ENCODE measurements around the gene ZNF423. TPM values are rescaled to one million over a fixed set of nuclear protein-coding genes. Genes with fewer than 3 reads are reported as not detected.
A peak's percentile ranks its signal among the peaks of the same experiment; 100 is the strongest.

Gene ZNF423
- total and polyA plus RNA-seq, 10 donors, result 0.36 to 7.0 (median 3.7) TPM

DNA sequence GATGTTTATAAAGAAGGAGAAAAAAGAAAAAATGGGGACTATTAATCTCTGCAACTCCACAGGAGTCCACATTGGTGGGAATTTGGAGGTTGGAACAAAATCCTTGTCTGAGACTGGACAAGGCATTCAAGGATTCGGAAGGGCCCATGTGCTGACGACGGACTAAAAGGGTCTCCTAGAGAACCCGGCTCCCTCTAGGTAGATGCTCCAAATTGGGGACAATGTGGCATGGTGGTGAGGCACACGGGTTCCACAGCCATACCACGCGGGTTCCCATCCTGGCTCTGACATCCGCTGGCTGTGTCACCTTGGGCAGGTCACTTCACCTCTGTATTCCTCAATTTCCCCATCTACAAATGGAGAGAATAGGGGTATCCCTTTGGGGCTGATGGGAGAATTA lies 254.9 kb downstream of the ZNF423 start:
- no peaks in the 10 kb centered on the region for H3K9me3 ChIP-seq
- WGBS, 5 donors, result 80 to 98% (median 92%) methylated on average over 8 of the region's 8 CpGs
- H3K4me3 ChIP-seq, result no peak overlapping the region
- peaks cover 0 to 9% (median 6%) of the 10 kb centered on the region in 6 donors for H3K4me1 ChIP-seq
- H3K27ac ChIP-seq, result no peak overlapping the region
- DNase-seq, result peak; percentile 41
- H3K36me3 ChIP-seq, result no peaks in the 10 kb centered on the region
- intact Hi-C loops (cut with DNase I; ENCODE audit: low total_unique reads), result no loop called here
- TF ChIP-seq POLR2AphosphoS5 (IDR thresholded peaks at IDR 0.05), result no peak
- TF ChIP-seq POLR2A (IDR thresholded peaks at IDR 0.05), result no peak
- TF ChIP-seq, protein P1, sequence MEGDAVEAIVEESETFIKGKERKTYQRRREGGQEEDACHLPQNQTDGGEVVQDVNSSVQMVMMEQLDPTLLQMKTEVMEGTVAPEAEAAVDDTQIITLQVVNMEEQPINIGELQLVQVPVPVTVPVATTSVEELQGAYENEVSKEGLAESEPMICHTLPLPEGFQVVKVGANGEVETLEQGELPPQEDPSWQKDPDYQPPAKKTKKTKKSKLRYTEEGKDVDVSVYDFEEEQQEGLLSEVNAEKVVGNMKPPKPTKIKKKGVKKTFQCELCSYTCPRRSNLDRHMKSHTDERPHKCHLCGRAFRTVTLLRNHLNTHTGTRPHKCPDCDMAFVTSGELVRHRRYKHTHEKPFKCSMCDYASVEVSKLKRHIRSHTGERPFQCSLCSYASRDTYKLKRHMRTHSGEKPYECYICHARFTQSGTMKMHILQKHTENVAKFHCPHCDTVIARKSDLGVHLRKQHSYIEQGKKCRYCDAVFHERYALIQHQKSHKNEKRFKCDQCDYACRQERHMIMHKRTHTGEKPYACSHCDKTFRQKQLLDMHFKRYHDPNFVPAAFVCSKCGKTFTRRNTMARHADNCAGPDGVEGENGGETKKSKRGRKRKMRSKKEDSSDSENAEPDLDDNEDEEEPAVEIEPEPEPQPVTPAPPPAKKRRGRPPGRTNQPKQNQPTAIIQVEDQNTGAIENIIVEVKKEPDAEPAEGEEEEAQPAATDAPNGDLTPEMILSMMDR (IDR thresholded peaks at IDR 0.05 in 8 of 11, conservative IDR thresholded peaks at IDR 0.05 in 3 of 11), result no peak
- no peaks in the 10 kb centered on the region for H3K27me3 ChIP-seq (replicated peaks in 1 of 7)

DNA sequence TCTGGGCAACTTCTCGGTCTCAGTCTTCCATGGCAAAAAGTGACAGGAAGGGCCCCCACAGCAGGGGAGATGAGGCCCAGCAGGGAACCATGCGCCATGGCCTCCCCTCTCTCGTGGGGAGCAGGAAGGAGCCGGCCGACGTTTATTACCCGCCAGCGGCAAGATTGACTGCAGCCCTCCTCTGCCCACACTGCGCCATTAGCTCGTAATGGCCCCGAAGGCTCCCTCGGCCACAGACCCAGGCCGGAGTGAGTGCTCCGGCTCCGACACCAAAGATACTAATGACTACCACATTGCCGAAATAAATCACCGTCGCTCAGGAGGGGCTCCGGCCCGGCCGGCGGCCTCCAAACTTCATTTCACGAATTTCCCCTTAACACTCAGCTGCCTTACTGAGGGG lies 255.4 kb downstream of the ZNF423 start:
- TF ChIP-seq POLR2AphosphoS5 (IDR thresholded peaks at IDR 0.05) (no peak), POLR2A (IDR thresholded peaks at IDR 0.05) (no peak)
- TF ChIP-seq, protein P1 (IDR thresholded peaks at IDR 0.05 in 8 of 11, conservative IDR thresholded peaks at IDR 0.05 in 3 of 11), result no peak
- 86 to 93% (median 89%) methylated on average over 23 of the region's 23 CpGs for WGBS, 5 donors
- no peak overlapping the region for H3K4me3 ChIP-seq
- no peak overlapping the region for H3K27ac ChIP-seq
- H3K27me3 ChIP-seq (replicated peaks in 1 of 7), result no peaks in the 10 kb centered on the region
- no peaks in the 10 kb centered on the region for H3K9me3 ChIP-seq
- H3K4me1 ChIP-seq, result peaks cover 0 to 13% (median 9%) of the 10 kb centered on the region in 6 donors
- no peaks in the 10 kb centered on the region for H3K36me3 ChIP-seq
- intact Hi-C loops (cut with DNase I; ENCODE audit: low total_unique reads), result no loop called here
- DNase-seq, result peak; percentile 64

DNA sequence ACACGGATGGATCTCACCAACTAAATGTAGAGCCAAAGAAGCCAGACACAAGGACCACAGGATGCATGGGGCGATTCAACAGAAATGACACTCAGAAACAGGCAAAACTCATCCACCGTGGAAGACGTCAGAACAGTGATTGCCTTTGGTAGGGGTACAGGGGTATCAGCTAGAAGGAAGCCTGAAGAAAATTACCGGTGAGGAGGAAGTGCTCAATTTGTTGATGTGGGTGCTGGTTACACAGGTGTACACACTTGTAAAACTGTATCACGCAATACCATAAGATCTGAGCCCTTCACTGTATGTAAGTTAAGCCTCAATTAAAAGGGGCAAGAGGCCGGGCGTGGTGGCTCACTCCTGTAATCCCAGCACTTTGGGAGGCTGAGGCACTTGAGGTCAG lies 256.2 kb downstream of the ZNF423 start:
- intact Hi-C loops (cut with DNase I; ENCODE audit: low total_unique reads), result loop anchor here (10.0 kb wide), 2 partner anchors 105 to 195 kb away; no protein-coding TSS in a partner anchor
- Histone ChIP-seq H3K4me1 (peaks cover 0 to 17% (median 11%) of the 10 kb centered on the region in 6 donors), H3K27ac (no peak overlapping the region), H3K27me3 (replicated peaks in 1 of 7) (no peaks in the 10 kb centered on the region), H3K9me3 (no peaks in the 10 kb centered on the region), H3K36me3 (no peaks in the 10 kb centered on the region), H3K4me3 (no peak overlapping the region)
- no peak for DNase-seq
- 74 to 81% (median 74%) methylated on average over 8 of the region's 8 CpGs for WGBS, 5 donors
- TF ChIP-seq, protein P1 (IDR thresholded peaks at IDR 0.05 in 8 of 11, conservative IDR thresholded peaks at IDR 0.05 in 3 of 11), result no peak

DNA sequence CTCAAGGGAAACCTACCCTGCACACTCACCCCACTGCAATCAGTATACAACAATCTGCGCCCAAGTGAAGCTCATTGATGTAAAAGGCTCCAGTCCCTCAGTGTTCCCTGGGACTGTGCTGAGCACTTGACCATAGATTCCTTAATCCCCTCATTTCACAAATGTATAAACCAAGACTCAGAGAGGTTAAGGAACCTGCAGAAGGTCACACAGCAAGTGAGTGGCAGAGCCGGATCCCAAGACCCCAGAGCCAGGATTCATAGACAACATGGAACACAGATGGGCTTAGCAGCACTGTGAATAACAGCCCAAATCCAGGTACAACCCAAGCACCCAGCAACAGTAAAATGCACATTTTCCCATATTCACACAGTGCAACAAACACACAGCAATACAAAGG lies 256.6 kb downstream of the ZNF423 start:
- H3K27ac ChIP-seq, result no peak overlapping the region
- intact Hi-C loops (cut with DNase I; ENCODE audit: low total_unique reads), result loop anchor here (10.0 kb wide), 2 partner anchors 104 to 194 kb away; no protein-coding TSS in a partner anchor
- H3K4me3 ChIP-seq, result no peak overlapping the region
- H3K36me3 ChIP-seq, result no peaks in the 10 kb centered on the region
- no peaks in the 10 kb centered on the region for H3K27me3 ChIP-seq (replicated peaks in 1 of 7)
- TF ChIP-seq, protein P1 (IDR thresholded peaks at IDR 0.05 in 8 of 11, conservative IDR thresholded peaks at IDR 0.05 in 3 of 11), result no peak
- H3K4me1 ChIP-seq, result peaks cover 0 to 17% (median 11%) of the 10 kb centered on the region in 6 donors
- WGBS, 5 donors, result 86 to 97% (median 93%) methylated on average over 2 of the region's 2 CpGs
- H3K9me3 ChIP-seq, result no peaks in the 10 kb centered on the region
- no peak for DNase-seq
